Measurements from ENCODE around the gene SRGAP2C.
"Not testable (repeated sequence)": the region's sequence is repeated elsewhere in the genome, so short reads cannot be mapped to it uniquely, and the experiment has no call there.

SRGAP2C gene

DNA sequence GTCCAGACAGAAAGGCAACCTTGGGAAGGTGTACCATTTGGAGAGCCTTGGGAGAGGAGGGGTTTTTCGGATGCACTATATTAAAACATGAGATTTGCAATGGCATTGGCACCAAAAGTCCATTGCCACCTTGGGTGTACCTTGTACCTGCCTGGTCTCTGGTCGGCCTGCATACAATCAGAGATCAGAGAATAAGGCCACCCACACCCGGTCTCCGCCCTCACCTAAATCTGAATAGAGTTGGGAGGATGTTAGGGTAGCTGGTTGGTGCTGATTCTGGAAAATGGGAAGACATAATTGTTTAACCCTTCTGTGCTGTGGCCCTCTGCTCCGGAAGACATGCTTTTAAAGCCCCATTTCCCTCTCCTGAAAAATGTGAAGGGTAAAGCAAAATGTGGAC is 3.1 kb downstream of the SRGAP2C start:
- DNase-seq = not testable (repeated sequence)

DNA sequence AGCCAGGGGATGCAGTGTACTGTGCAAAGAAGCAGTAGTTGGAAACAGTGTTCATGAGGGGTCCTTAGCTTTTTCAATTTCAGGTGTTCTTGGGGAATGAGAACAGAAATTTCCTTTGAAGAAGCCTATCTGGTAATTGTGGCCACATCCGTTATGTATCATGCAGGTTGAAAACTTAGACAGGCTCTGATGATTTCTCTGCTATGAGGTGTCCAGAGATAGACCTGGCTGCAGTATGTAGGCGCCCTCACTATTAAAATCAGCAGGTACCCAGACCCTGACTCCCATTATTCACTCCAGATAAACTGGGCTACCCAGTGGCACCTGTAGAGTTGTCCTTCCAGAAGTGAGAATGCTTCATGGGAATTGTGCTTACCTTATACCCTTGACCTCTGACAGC is 7.7 kb downstream of the SRGAP2C start:
- DNase-seq = not testable (repeated sequence)

DNA sequence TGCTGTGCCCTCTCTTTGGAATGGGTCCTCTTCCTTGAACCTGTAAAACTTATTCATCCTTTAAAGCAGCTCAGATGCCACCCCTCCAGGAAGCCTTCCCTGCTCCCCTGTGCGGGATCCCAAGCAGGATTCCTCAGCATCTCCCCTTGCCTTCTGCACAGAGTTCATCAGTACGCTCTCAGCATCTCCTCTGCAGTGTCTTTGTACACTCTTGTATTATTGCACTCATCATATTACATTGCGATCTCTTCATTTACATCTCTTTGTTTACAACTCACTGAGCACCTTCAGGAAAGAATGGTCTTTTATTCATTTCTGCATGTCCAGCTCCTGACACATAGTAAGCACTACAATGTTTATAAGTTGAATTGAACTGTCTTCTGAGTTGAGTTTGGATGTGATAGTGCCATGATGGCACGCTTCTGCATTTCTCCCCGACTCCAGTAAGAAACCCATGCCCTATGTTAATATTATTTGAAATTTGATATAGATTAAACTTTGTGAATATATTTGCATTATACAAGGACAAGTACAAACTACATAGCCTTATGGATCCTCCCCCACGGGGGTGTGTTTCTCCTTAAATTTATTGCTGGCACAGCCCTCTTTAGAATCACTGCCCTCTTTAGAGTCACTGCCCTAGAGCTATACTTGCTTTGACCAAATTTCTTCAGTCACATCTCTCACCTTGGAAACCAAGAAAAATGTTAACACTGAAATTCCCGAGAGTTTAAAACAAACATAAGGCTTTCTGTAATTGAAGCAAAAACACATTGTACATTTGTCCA is 12.5 kb downstream of the SRGAP2C start:
- not testable (repeated sequence) for DNase-seq

DNA sequence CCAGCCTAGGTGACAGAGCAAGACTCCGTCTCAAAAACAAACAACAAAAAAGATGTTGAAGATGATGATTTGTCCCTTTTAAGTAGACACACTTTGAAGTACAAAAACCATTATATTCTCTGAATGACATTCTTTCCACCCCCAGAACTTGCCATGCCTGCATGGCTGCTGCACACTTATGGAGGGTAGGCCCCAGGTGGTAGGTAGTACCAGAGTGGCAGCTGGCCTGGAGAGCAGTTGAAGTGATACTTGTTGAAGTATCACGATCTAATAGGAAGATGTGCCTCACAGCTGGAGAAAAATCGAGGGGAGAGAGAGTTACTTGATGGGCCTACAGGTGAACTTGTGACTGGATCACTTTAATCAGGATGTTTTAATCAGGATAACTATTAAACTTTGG is 15.0 kb downstream of the SRGAP2C start:
- DNase-seq = not testable (repeated sequence)

DNA sequence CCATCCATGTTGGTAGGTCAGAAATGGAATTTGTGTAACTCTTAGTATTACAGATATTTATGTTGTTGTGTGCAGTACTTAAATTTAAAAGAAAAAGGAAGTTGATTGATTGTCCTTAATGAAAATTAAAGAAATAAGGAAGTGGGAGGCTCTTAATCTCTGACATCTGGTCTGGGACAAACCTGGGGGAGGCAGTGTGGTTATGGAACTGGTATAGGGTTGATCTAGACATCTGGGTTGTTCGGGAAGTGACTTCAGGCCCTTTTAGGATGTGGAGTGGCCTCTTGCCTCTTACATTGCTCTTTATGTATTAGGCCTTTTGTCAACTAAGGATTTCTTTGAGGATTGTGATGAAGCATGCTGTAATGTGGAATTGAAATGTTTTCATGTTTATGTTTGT is 15.5 kb downstream of the SRGAP2C start:
- not testable (repeated sequence) for DNase-seq

DNA sequence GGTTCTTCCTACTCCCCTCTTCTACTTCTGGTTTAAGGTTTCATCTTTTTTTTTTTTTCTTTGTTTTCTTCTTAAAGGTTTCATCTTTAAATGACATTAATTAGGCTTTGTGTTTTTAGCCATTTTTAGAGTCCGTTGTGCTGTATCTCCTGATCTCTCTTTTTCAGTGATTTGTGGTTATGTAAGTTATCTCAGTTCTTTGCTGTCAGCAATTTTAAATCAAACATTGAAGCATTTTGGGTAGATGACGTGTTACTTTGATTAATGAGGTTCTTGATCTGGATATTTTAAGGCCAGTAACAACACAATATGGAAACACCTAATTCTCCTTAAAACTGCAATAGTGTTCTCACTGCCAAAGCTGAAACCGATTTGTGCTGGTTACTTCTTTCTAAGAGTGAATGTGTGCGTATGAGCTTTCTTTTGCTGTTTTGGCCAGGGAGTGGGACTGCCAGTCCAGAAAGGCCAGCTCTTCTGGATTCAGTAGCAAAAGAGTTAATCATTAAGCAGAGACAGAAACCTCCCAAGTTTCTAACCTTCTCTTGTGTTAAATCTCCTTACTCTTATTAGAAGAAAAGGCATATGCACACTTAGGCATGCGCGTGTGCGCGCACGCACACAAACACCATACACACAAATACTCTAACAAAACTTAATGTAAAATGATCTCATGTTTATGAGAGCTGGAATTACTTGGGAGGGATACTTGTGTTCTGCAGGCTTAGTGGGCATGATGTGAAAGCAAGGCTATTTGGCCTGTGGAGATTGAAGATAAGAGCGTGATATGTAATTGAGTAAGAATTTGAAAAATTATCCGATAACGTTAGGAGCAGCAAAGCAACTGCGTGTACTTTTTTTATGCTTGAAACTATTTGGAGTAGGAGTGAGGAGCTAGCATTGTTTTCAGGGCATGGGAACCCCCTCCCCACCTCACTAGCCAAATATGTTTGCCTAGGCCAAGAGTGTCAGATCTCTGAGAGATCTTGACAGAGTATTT is 16.5 kb downstream of the SRGAP2C start:
- DNase-seq = not testable (repeated sequence)

DNA sequence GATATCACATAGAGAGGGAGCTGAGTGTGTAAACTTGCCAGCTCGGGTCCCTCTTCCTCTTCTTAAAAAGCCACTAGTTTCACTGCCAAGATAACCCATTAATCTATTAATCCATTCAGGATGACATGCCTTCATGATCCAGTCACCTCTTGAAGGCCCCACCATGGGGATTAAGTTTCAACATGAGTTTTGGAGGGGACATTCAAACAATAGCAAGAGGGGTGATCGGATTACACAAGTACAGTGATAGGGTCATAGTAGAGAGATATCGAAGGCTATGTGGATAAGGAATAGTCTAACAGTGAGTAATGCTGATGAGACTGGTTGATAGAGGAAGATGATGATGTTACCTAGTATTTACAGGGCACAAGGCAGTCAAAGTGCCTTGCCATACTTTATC is 18.2 kb downstream of the SRGAP2C start:
- DNase-seq = not testable (repeated sequence)

DNA sequence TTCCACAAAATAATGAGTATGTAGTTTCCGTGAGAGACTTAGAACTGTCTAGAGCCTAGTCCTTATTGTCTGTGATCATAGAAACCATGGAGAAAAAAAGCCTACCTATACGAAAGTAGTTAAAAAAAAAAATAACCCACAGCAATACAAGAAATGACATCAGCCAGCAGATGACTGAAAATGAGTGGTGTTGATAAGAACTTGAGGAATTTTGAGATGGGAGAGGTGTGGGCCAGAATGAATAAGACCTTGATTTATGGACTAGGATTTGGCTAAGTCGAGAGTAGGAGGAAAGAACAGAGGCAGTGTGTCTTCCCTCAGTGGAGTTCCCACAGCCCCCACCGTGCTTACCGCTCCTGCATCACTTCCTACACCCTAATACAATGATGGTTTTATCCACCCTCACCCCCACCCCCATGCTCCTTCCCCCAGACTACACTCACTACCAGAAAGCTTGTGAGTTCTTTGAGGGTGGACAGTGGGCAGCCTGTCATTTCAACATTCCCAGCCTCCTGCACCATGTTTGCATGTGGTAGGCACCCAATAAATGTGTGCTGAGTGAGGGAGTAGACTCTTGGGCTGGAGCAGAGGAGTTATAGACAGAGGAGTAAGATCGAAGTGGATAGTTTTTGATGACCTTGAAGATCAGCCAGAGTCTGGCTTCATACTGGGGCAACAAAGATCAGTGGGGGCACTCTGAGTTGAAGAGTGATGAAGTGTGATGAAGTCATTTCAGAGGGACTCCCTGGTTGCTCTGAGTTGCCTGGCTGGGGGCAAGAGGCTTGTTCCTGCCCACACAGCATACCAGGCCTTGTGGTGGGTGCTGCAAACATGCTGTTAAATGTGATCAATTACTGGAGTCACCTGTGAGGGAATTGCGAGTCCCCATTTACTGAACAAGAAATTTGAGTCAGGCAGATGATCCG is 21.3 kb downstream of the SRGAP2C start:
- DNase-seq = not testable (repeated sequence)

DNA sequence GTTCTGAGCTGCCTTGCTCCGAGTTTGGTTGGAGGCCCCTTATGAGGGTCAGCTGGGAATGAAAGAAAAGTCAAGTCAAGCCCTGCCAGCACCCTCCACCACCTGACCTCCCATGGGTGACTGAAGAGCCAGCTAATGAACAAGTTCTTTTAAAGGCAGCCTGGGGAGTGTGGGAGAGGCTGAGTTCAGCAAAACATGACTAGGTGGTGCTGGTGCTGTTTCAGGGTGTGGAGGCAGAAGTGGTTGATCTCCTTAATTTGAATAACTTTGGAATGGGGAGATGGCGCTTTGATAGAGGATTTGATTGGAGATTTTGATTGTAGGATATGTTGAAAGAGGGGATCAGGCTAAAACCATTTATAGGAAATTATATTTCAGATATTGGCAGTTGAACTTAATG is 22.6 kb downstream of the SRGAP2C start:
- not testable (repeated sequence) for DNase-seq

DNA sequence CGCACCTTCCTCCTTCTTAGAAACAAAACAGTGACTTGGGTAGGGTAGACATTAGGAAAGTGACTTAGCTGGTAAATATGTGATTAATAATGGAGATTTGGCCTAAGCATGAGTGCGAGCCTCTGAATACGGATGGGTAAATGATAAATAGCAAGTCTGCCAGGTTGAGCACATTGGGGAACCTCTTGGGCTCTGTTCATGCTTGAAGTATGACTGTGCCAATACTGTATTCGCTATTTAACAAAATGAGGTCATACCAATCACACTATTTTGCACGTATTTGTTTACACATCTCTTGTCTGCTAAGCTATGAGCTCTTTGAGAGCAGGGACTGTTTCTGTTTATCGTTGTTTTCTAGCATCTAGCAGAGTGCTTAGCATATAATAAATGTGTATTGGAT is 23.6 kb downstream of the SRGAP2C start:
- not testable (repeated sequence) for DNase-seq

DNA sequence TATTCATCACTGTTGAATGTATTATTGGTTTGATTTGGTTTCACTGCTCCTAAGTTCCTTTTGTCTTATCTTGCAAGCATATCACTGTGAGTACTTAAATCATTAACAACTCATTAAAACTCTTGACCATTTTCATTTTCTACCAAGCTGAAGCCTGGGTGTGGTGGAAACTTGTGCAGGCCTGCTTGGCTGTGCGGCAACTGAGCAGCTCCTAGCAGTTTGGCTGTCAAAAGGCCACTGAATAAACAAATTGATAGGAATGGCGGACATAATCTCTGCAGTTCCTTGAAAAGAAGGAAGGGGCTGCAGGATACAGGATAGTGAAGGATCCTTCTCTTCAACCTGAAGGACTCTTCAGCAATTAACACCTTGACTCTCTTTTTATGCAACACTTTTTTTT is 26.0 kb downstream of the SRGAP2C start:
- not testable (repeated sequence) for DNase-seq

DNA sequence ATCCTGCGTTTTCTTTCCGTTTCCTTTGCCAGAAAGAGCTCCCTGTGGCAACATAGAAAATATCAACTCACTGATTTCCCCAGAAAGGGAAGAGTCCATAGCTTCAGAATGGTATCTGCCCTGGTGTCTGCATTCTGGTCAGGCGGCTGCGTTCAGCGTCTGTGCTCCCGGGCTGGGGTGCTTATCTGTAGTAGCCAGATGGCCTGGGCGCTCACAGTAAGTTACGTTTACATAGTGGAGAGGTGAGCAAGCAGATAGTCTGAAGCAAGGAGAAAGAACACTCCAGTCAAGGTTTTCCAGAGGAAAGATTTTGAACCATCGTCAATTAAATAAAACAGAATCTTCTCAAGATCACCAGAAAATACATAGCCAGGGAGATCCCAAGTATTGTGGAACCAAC is 28.7 kb downstream of the SRGAP2C start:
- not testable (repeated sequence) for DNase-seq

DNA sequence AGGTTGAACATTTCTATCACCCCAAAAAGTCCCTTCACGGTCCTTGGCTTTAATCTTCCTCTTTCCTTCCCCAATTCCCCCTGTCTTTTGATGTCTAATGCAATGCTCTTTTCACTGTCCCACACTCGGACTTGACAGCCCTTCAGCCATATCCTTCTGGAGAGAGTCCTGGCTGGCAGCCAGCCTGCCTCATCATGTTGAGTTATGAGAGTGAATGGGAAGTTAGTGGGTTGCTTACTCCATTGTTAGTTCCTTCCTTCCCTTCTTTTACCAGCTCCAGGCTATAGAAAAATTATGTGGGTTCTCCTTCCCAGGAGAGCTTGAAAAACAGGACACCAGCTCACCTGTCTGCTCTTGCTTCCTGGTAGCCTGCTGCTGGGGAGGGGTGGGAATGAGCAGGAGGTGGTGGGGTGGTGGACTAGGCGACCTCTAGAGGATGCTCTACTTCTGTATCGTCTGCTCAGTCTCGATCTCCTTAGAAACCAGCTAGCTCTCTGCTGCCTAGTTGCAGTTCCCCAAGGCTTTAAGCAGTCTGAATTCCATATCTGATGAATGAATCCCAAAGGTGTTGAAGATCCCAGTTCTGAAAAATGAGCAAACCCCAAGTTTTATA is 29.9 kb downstream of the SRGAP2C start:
- DNase-seq = not testable (repeated sequence)

DNA sequence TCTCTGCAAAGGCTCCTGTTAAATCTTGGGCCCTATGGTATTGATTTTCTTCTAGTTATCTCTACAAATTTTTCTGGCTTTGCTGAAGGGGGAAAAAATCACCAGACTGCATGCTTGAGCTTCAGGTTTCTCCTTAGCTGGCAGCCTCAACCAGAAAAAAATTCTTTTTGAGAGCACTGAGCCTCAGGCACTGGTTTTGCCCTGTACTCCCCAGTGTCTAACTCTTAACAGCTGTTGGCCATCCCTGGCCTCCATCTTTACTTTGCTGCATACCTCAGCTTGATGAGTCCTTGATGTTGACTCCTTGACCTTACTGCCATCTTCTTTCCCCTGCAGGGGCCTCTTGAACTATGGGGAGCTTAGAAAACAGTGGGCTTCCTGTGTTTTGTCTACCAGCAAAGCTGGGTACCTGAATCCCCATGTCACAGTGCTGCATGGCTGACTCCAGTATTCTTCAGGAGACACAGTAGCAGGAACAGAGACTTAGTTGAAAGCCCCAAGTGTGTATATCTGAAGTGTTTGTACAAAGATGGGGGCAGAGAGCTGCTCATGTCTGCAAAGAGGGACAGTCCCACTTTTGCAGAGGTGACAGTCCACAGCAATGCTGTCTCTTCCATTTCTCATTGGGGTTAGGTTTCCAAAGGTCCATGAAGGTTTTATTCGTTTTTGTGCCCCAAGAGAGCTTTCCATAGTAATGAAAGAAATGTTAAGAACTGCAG is 31.1 kb downstream of the SRGAP2C start:
- DNase-seq = not testable (repeated sequence)

DNA sequence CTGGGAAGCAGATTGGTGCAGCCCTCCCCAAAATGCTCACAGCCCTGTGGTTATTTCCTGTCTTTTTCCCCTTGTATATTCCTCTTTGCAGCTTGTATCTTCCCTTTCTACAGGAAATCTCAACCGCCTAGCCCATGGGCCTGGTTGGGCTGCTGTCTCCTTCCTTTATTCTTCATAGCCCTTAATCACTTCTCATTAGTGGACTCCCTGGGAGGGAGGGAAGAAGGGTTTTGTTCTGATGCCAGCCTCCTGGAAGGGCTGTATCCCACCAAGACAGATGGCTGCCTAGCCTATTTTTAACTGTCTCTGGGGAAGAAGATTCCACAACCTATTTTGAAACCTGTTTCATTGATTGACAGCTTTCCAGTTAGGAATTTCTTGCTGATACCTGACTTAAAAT is 31.9 kb downstream of the SRGAP2C start:
- not testable (repeated sequence) for DNase-seq

DNA sequence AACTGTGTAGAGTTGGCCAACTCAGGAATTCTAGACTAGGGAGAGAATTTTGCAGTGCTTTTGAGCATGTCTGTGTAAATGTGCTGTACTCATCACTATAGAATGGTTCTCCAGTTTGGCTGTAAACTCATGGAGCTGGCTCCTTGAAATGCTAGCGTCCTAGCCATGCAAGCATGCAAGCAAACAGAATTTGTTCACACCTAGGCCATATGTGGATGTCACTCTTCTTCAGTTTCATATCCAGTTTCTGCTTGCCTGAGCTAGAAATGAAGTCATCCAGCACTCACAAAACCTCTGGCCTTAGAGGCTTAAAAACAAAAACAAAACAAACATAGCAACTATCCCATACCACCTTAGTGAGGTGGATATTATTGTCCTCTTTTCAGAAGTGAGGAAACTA is 37.0 kb downstream of the SRGAP2C start:
- DNase-seq = not testable (repeated sequence)

DNA sequence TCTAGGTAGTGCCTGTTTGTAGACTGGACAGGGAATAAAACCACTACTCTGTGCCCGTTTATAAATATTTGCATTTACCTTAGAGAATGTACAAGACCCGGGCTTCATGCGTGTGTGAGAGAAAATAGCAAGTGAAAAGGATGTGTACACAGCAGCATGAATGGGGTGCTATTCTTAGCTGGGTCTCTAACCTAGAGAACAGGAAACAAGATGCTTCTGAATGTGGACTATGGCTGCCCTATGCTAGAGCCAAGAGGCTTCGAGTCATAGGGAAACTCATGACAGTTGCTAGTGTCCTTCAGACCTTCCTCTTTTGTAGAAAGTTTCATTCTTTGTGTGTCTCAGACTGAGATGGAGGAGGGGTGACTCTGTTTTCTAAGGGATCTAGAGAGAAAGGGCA is 39.9 kb downstream of the SRGAP2C start:
- not testable (repeated sequence) for DNase-seq

DNA sequence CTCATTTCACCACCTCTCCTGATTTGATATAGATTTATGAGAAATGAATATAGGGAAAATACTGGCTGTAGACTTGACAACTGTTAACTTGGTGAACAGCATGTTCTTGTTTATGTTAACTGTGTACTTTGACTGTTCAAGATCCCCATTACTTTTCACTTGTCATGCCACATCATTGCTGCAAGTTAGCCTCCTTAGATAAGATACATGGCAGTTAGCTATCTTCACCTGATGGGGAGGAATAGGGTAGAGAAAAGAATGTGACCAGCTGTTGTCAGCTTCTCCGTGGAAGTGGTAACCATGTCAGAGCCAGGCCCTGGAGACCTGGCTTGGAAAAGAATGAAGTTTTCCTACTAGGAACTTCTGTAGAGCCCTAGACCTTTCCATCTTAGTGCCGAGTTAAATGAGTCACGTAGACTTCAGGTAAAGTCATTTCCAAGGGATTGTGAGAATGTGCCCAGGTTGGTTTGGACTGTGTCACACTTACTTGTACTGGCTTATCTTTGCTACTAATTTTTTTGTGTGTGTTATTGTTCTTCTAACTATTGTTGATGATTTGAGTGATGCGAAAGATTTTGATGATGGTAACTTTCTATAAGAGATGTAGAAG is 41.6 kb downstream of the SRGAP2C start:
- not testable (repeated sequence) for DNase-seq

DNA sequence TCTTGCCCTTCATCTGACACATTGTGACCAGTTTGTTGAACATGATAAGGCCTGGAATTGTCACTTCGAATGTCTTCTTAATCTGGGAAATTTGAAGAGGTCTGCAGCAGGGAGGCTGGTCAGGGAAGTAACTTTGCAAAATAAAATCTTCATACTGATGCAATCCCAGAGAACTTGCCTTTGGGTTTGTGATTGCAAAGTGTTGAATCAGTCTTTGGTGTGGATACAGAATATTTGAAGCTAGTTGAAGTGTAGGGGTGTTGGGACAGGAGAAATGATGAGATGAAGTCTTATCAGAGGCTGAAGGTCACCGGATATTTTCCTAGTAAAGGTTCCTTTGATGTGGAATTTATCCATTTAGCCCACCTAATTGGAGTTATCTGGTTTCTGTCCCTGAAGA is 42.1 kb downstream of the SRGAP2C start:
- DNase-seq = not testable (repeated sequence)

DNA sequence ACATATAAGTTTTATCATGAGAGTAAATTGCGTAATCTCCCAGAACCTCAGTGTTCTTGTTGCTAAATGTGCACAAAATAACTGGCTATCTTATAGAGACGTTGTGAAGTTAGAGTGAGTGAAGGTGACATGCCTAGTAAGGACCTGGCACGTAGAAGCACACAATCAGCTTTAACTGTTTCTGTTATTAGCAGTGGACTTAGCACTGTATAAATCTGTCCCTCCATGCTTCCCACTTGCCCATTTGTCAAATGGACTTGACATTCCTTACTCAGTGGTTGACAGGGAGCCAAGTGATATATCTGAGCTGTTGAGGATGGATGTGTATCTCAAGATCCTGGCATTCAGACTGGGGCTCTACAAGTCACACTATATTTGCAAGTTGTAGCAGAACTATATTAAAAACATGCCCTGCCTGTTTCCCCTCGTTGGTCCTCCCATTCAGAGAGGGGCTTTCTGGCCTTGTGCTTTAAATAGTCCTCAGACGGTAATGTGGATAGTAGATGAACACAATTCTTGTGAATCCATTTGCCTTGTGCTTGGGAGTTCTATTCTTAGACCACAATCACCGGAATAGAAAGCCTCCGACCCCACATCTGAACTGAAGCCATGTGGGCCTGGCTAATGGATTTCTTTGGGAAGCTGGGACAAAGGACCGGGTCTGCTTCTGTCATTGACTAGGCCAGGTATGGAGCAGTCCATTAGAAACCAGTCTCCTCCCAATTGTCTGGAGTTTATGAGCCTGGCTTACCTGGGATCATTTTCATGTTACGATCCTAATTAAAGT is 43.0 kb downstream of the SRGAP2C start:
- not testable (repeated sequence) for DNase-seq

Measured in hippocampal formation (tissue), 2 donors.